HG02588 (cell line): ENCODE results near the gene CACNA1S.

Experiments
- ATAC-seq: cut with Tn5 transposase; IDR thresholded peaks from one replicate; pipeline ENCODE4 v1.9.1; 2021; ENCODE audit warnings: mild to moderate bottlenecking, moderate library complexity; ENCODE audit not compliant: unreplicated experiment

Gene CACNA1S

GRCh38 chr1:200990114-200990513 lies 122.1 kb downstream of the CACNA1S start:
- no peak for ATAC-seq
